ENCODE data around the gene SACS. TPM values are rescaled to one million over a fixed set of nuclear protein-coding genes. Genes with fewer than 3 reads are reported as not detected.
"Not testable (repeated sequence)": the region's sequence is repeated elsewhere in the genome, so short reads cannot be mapped to it uniquely, and the experiment has no call there.

SACS gene
- total RNA-seq, 1 donor from 2014 or later: 7.5 TPM

DNA sequence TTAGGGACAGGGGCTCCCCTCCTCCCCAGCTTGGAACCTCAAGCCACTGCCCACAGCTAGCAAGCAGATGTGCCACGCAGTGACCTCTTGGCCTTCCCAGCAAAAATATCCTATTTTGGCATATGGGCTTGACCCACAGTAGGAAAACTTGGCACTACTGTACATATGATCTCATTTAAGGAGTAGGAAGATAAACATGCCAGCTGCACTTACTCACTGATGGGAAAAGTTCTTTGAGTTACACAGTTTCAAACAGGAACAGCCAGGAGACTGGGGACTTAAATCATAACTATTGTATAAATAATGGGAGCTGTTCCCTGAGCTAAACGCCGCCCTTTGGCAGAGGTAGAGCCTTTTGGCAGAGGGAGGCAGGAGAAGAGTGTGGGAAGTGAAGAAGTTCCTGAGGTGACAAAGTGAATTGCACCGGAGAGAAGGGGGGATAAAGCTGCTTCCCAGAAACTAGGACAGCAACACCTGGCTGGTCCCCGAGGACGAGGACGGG, 6.1 kb downstream of the SACS start:
- peak; percentile 72 for ATAC-seq
- intact Hi-C loops (cut with DNase I): no loop called here
- DNase-seq (ENCODE audit: missing footprints): no peak

DNA sequence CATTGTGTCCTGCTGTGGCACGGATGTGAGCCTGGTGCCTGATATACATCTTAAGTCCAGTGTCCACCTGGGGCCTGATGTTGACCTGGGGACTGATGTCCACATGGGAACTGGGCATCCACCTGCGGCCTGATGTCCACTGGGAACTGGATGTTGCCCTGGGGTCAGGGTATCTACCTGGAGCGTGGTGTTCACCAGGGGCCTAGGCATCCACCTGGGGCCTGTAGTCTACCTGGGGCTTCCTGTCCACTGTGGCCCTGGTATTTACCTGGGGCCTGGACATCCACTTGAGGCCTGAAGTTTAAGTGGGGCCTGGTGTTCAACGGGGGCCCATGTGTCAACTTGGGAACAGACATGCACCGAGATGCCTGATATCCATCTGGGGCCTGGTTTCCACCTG, 11.9 kb downstream of the SACS start:
- DNase-seq (ENCODE audit: missing footprints) (no peak), ATAC-seq (no peak)
- intact Hi-C loops (cut with DNase I): no loop called here

DNA sequence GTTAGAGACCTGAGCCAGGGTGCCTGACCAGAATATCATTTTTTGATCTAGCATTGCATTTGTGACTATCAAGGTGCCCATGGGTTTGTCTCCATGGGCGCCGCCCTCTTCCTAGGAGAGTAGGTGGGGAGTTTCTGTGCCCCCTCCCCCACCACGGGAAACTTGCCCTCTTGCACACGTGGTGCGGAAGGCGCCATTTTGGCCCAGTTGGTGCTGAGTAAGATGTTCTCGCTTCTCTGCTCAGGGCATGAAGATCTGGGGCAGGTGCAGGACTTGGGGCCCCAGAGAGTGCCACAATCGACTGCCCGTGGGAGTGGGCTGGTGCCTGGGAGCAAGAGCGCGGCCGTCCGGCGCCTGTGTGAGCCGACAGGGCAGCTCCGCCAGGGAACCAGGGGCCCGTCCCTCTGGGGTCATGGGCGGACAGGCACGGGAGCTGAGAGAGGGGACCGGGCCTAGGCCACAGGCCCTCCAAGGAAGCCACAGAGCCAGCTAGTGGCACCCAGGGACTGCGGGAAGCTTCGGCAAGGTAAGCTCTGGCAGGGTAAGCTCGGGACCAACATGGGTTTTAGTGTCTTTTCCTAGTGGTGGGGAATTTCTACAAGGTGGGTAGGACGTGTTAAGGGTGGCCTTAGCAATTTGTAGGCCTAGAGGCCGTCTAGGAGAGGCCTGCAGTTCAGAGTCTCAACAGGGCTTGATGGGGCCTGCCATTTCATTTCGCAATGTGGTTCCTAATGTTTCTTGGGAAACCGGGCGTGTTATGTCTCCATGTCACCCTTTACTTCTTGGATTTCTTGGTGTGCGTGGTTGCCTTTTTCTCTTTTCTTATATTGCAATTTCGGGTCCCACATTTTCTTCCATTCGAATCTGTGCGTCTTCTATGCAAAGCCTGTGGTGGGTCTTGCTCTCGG, 14.5 kb downstream of the SACS start:
- ATAC-seq: no peak
- intact Hi-C loops (cut with DNase I): no loop called here
- no peak for DNase-seq (ENCODE audit: missing footprints)

DNA sequence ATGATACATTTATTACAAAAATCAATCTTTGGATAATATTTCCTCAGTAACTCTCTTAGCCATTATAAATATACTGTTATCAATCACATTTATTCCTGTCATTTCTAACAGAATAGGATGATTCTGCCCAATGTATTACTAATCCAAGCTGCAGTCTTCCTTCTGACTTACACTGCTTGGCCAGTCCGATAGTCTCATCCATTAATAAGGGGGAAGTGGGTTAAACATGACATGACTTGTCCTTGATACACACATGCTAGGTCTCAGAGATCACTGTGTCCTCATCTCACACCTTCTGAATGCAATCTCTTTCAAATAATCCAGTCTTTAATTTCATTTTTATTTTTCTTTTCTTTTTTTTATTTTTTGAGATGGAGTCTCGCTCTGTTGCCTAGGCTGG, 18.8 kb downstream of the SACS start:
- intact Hi-C loops (cut with DNase I): loop anchor here (5.0 kb wide), 1 partner anchor 37 kb away; no protein-coding TSS in a partner anchor
- DNase-seq (ENCODE audit: missing footprints) (no peak), ATAC-seq (no peak)

GRCh38 chr13:23411706-23412105, 21.8 kb downstream of the SACS start:
- no peak for DNase-seq (ENCODE audit: missing footprints)
- intact Hi-C loops (cut with DNase I): loop anchor here (5.0 kb wide), 1 partner anchor 34 kb away; no protein-coding TSS in a partner anchor

GRCh38 chr13:23411220-23411619, 22.3 kb downstream of the SACS start:
- ATAC-seq (no peak), DNase-seq (ENCODE audit: missing footprints) (no peak)
- intact Hi-C loops (cut with DNase I): loop anchor here (5.0 kb wide), 1 partner anchor 34 kb away; no protein-coding TSS in a partner anchor

More at GRCh38 chr13:23411706-23412105, 21.8 kb downstream of the SACS start:
- peak; percentile 79 for ATAC-seq

- no peak for ATAC-seq
- intact Hi-C loops (cut with DNase I): no loop called here
Measured at GRCh38 chr13:23408026-23408425, 25.5 kb downstream of the SACS start.

GRCh38 chr13:23401156-23401555, 32.3 kb downstream of the SACS start:
- ATAC-seq; intact Hi-C loops (cut with DNase I); DNase-seq (ENCODE audit: missing footprints): not testable (repeated sequence)

More at GRCh38 chr13:23408026-23408425, 25.5 kb downstream of the SACS start:
- DNase-seq (ENCODE audit: missing footprints): no peak

- intact Hi-C loops (cut with DNase I): no loop called here
- ATAC-seq (no peak), DNase-seq (ENCODE audit: missing footprints) (no peak)
Measured at GRCh38 chr13:23399347-23399746, 34.2 kb downstream of the SACS start.

DNA sequence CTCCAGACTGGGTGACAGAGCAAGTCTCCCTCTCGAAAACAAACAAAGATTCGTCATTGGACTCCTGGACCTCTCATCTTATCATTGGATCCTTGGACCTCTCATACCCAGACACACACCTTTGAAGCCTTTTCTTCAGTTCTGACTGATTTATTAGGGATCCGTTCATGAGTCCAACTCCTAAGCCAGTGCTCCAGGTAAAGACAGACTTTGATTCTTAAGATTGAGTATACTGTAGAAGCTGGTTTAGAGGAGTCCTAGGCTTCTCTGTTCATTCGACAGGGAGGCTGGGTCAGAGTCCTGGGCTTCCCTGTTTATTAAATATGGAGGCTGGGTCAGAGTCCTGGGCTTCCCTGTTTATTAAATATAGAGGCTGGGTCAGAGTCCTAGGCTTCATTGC, 38.7 kb downstream of the SACS start:
- ATAC-seq (no peak), DNase-seq (ENCODE audit: missing footprints) (no peak)
- intact Hi-C loops (cut with DNase I): no loop called here

- ATAC-seq (no peak), DNase-seq (ENCODE audit: missing footprints) (no peak)
- intact Hi-C loops (cut with DNase I): no loop called here
Measured at GRCh38 chr13:23392925-23393645, 40.4 kb downstream of the SACS start.

DNA sequence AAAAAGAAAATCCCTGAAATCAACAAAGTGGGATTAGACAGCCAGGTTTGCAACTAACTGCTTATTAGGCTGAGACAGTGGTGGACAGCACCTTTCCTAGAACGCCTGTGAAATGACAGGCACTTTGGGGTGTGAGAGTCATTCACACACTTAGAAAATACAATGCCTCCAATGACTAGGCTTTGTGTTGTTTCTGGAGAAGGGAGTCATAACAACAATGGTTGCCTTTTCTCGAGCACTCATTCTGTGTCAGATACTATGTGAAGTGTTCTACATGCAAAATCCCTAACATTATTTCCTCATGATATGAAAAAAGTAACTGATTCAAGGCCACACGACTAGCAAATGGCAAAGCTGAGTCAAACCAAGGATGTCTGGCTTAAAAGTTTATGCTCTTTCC, 41.2 kb downstream of the SACS start:
- ATAC-seq: no peak
- intact Hi-C loops (cut with DNase I): no loop called here

GRCh38 chr13:23391752-23392151, 41.8 kb downstream of the SACS start:
- DNase-seq (ENCODE audit: missing footprints) (no peak), ATAC-seq (no peak)
- intact Hi-C loops (cut with DNase I): no loop called here

More for the DNA sequence above, 41.2 kb downstream of the SACS start:
- no peak for DNase-seq (ENCODE audit: missing footprints)

- intact Hi-C loops (cut with DNase I): no loop called here
- no peak for DNase-seq (ENCODE audit: missing footprints)
- no peak for ATAC-seq
Measured at GRCh38 chr13:23386533-23386932, 47.0 kb downstream of the SACS start.

GRCh38 chr13:23385931-23386330, 47.6 kb downstream of the SACS start:
- no peak for DNase-seq (ENCODE audit: missing footprints)
- intact Hi-C loops (cut with DNase I): no loop called here
- ATAC-seq: no peak

GRCh38 chr13:23384111-23384510, 49.4 kb downstream of the SACS start:
- no peak for ATAC-seq
- no peak for DNase-seq (ENCODE audit: missing footprints)
- intact Hi-C loops (cut with DNase I): no loop called here

GRCh38 chr13:23383151-23383550, 50.4 kb downstream of the SACS start:
- DNase-seq (ENCODE audit: missing footprints) (no peak), ATAC-seq (no peak)
- intact Hi-C loops (cut with DNase I): no loop called here

GRCh38 chr13:23381866-23382265, 51.6 kb downstream of the SACS start:
- intact Hi-C loops (cut with DNase I): no loop called here
- ATAC-seq: no peak
- no peak for DNase-seq (ENCODE audit: missing footprints)

DNA sequence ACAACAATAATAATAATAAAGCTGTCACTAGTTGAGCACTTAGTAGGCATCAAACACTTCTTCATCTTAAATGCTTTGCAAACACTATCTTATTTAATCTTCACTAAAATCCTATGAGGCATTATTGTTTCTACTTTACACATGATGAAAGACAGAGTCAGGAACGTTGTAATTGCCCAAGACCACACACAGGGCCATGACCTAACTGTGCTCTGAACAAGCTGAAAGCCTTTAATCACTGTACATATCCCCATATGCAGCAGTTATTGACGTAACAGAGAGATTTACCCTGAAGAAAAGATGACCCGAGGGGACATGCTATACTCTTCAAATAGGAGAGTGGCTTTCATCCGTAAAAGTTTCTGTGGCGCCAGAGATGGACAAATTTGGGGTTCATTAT, 53.0 kb downstream of the SACS start:
- intact Hi-C loops (cut with DNase I): no loop called here
- ATAC-seq (no peak), DNase-seq (ENCODE audit: missing footprints) (no peak)
